NB4 (cell line): ENCODE results near the gene C1QB.

ENCODE experiments used
- DNase-seq: peaks from one replicate; pipeline ENCODE4 v3.0.0; 2010; ENCODE audit warnings: low read depth
- H3K4me3 ChIP-seq: one replicate; pipeline ENCODE4 v1.5.1; 2011; ENCODE audit warnings: mild to moderate bottlenecking, low read depth, low read length, moderate library complexity
- MYC ChIP-seq: IDR thresholded peaks from 2 replicates; pipeline ENCODE4 v1.6.1; 2011; ENCODE audit warnings: low read depth, low read length
- POLR2A ChIP-seq: IDR thresholded peaks from 2 replicates; pipeline ENCODE4 v1.6.1; 2011; ENCODE audit warnings: mild to moderate bottlenecking; ENCODE audit not compliant: insufficient read length; ENCODE audit errors: extremely low read depth
- TF ChIP-seq, protein P1 (sequence below): IDR thresholded peaks from 2 replicates; pipeline ENCODE4 v1.6.1; 2011; ENCODE audit warnings: low read depth, low read length
- TF ChIP-seq, protein P2 (sequence below): IDR thresholded peaks from one replicate; pipeline ENCODE4 v1.5.1; 2012; ENCODE audit warnings: low read depth, low read length

Gene C1QB

DNA sequence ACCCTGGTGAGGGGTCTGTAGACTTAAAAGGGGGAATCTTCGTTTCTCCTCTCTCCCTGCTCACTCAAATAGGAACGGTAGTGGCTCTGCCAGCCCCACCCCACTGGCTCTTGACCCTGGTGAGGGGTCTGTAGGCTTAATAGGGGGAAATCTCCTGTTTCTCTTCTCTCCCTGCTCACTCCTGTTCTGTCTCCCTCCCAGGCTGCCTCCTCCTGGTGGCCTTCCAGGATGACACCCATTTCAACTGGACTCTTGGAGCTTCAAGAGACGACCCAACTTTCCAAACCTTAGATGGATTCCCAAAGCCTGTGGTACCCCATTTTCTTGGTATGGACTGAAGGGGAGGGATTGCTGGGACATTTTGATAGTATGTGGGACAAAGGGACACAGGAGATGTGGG lies 56.2 kb downstream of the C1QB start:
- no peak for DNase-seq
- TF ChIP-seq, protein P1, sequence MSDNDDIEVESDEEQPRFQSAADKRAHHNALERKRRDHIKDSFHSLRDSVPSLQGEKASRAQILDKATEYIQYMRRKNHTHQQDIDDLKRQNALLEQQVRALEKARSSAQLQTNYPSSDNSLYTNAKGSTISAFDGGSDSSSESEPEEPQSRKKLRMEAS = no peak
- TF ChIP-seq, protein P2, sequence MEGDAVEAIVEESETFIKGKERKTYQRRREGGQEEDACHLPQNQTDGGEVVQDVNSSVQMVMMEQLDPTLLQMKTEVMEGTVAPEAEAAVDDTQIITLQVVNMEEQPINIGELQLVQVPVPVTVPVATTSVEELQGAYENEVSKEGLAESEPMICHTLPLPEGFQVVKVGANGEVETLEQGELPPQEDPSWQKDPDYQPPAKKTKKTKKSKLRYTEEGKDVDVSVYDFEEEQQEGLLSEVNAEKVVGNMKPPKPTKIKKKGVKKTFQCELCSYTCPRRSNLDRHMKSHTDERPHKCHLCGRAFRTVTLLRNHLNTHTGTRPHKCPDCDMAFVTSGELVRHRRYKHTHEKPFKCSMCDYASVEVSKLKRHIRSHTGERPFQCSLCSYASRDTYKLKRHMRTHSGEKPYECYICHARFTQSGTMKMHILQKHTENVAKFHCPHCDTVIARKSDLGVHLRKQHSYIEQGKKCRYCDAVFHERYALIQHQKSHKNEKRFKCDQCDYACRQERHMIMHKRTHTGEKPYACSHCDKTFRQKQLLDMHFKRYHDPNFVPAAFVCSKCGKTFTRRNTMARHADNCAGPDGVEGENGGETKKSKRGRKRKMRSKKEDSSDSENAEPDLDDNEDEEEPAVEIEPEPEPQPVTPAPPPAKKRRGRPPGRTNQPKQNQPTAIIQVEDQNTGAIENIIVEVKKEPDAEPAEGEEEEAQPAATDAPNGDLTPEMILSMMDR = peak; percentile 6
- no peak overlapping the region for H3K4me3 ChIP-seq

DNA sequence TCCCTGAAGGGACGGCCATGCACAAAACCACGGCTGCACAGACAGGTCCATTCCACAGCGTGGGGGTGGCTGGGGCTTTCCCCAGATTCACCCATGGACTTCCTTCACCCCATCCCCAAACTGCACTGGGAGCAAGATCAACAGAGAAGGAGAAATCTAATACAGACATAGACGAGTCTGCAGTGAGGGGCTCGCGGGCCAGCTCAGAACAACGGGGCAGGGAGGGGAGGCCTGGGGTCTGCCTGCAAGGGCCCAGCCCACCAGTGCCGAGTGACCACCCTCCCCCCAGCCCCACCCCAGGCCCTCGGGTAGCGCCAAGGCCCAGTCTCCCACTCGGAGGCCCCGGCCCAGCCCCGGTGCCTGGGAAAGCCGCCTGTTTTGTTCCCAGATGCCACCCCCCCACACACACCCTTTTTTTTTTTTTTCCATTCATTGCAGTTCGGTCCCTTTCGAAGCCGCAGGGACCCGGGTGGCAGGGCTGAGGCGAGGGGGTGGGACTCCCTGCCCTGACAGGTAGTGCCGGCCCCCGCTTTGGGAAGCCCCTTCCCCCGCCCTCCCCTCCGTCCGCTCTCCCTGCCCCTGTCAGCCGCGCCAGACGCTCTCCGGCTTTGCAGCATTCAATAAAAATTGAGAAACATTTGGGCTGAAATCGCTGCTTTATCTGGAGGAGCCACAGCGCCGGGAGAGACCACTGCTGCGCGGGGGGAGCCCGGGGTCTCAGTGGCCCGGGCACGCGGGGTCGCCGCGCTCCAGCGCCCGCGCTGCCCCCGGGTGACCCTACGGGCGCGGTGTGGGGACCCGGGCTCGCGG lies 57.1 kb downstream of the C1QB start:
- no peak overlapping the region for H3K4me3 ChIP-seq
- peak; percentile 75 for DNase-seq
- TF ChIP-seq POLR2A (no peak), MYC (no peak)
- TF ChIP-seq, protein P2 = no peak

DNA sequence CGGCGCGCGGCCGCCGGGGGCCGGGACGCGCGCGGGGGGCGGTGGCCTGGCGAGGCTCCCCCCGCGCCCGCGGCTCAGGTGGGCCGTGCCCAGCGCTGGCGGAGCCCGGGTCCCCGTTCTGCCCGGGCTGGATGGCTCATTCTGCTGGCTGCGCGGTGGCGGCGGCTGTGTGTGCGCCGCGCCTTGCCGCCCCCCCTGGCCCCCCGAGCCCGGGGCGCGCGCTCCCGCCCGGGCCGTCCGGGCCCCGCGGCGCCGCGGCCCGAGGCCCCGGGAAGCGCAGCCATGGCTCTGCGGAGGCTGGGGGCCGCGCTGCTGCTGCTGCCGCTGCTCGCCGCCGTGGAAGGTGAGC lies 57.6 kb downstream of the C1QB start, which contains the start of gene EPHB2:
Gene EPHB2 (plus strand): TSS at position 139 of the 349 bp plus-strand sequence. CDS start 144 bp downstream, at position 283.
- peak; percentile 55 for DNase-seq
- TF ChIP-seq, protein P2 = no peak
- TF ChIP-seq MYC = no peak
- TF ChIP-seq POLR2A = no peak
- TF ChIP-seq, protein P1 = no peak
- no peak within 1 kb of the TSS for H3K4me3 ChIP-seq

DNA sequence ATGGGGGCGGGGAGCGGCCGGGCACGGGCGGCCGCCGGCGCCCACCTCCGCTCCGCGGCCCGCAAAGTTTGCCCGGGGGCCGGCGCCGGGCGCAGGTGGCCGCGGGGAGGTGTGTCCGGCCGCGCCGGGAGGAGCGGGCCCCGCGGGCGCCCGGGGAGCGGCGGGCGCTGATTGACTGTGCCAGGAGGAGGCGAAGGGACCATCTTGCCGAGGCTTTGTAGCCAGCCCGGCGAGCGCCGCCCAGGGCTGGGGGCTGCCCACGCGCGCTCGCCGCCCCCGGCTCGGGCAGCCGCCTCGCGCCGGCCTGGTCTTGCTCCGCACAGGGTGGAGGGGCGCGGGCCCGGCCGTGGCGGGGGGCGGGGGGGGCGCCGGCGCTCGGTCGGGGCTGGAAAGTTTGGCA lies 58.0 kb downstream of the C1QB start:
- no peak for TF ChIP-seq POLR2A
- no peak for TF ChIP-seq MYC
- TF ChIP-seq, protein P1 = no peak
- TF ChIP-seq, protein P2 = no peak
- H3K4me3 ChIP-seq = no peak overlapping the region
- DNase-seq = no peak
